Activated CD8-positive, alpha-beta T cell treated with anti-CD3 and anti-CD28 coated beads, Interleukin-2, amount 10 ng/mL, durations not matched to agents 7 days and 5 days (primary cell): ENCODE results near the gene DNAH11. TPM values are rescaled to one million over a fixed set of nuclear protein-coding genes. Genes with fewer than 3 reads are reported as not detected.

Experiments
- ATAC-seq: fragments of 150-1000 bp; cut with Tn5 transposase; one replicate; pipeline ENCODE4 v1.10.0; 2021; ENCODE audit warnings: moderate library complexity
- CTCF ChIA-PET: fragments of 350-600 bp; sonication (Branson Sonifier 250); formaldehyde crosslinking; loops from one replicate; lab custom pipeline; 2021; ENCODE audit warnings: antibody characterized with exemption; lab: Charles Lee
- POLR2A ChIA-PET: fragments of 350-600 bp; sonication (Branson Sonifier 250); formaldehyde crosslinking; loops from one replicate; lab custom pipeline; 2021; ENCODE audit warnings: antibody characterized with exemption; lab: Charles Lee
- DNase-seq: peaks from one replicate; pipeline ENCODE4 v3.0.0-alpha.2; 2020
- H3K27ac Mint-ChIP-seq: one replicate; pipeline ENCODE4 v1.8.0; 2021; ENCODE audit warnings: mild to moderate bottlenecking, mixed read lengths
- H3K27me3 Mint-ChIP-seq: one replicate; pipeline ENCODE4 v1.8.0; 2021; ENCODE audit warnings: low read depth, mixed read lengths
- H3K36me3 Mint-ChIP-seq: one replicate; pipeline ENCODE4 v1.8.0; 2021; ENCODE audit warnings: low read depth, mixed read lengths
- H3K4me1 Mint-ChIP-seq: one replicate; pipeline ENCODE4 v1.8.0; 2021; ENCODE audit warnings: low read depth, mixed read lengths
- H3K4me3 Mint-ChIP-seq: one replicate; pipeline ENCODE4 v1.8.0; 2021; ENCODE audit warnings: mild to moderate bottlenecking, mixed read lengths
- H3K9me3 Mint-ChIP-seq: one replicate; pipeline ENCODE4 v1.8.0; 2022; ENCODE audit warnings: mixed read lengths; ENCODE audit not compliant: insufficient read depth
- total RNA-seq, 2 experiments: library from RNA; stranded (reverse); gene quantifications; one replicate each; pipeline ENCODE4 v1.2.3, GENCODE V29; 2021

The DNAH11 gene
- total RNA-seq, 2 experiments from 2014 or later, result 0.91 to 2.3 TPM

DNA sequence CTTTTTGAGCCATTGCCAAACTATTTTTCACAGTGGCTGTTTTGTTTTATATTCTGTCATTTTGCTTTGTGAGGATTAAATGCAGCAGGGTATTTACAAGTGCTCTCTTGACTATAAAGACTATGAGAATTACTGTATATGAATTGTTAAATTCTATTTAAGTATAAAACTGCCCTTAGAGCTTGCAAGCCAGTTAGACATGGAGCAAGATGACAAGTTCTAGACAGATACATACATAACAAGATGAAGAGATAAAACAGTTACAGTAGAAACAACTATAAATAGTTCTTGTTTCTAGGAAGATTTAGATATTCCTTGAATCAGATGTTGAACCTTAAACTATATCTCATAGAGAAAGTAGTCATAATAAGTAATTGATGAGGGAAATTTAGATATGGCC, 60.6 kb downstream of the DNAH11 start:
- Mint-ChIP-seq H3K9me3 (no peaks in the 10 kb centered on the region), H3K27ac (no peak overlapping the region), H3K27me3 (no peaks in the 10 kb centered on the region), H3K4me3 (no peak overlapping the region), H3K4me1 (no peaks in the 10 kb centered on the region), H3K36me3 (no peaks in the 10 kb centered on the region)
- no peak for DNase-seq
- POLR2A ChIA-PET, result no interaction called here
- ATAC-seq, result no peak
- CTCF ChIA-PET, result no interaction called here

DNA sequence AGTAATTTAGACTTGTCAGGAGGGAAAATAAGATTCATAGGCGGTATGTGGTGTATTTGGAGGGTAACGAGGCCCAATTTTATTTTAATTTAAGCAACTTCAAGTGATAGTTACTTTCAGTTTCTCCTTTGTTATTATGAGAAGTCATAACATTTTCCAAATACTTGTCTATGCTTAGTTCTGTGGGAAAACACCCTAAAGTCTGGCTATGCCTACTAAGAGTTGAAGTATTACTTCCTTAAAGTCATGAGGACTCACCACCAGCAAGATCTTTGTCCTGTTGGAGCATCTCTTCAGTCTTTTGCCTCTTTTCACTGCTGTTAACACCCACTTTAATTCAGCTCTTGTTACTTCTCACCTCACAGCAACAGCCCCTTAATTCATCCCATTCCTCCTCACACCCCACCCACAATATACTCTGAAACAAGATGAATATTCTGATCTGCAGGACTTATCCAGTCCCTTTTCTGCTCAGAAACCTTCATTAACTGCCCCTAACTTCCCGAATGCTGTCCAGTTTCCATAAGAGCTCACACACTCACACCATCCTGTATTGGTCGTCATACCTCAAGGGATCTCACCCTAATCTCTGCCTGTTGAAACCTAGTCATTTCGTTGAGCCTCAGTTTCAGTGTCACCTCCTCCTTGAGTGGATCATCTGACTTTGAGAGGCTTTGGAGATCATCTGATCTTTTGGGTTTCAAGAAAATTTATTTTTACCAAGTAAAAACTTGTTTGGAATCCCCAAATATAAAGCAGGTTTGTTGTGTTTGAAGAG, 61.3 kb downstream of the DNAH11 start:
- ATAC-seq (no peak), DNase-seq (no peak)
- Mint-ChIP-seq H3K9me3 (no peaks in the 10 kb centered on the region), H3K4me3 (no peak overlapping the region), H3K27me3 (no peaks in the 10 kb centered on the region), H3K4me1 (no peaks in the 10 kb centered on the region), H3K27ac (no peak overlapping the region), H3K36me3 (no peaks in the 10 kb centered on the region)
- CTCF ChIA-PET, result no interaction called here
- POLR2A ChIA-PET, result no interaction called here

DNA sequence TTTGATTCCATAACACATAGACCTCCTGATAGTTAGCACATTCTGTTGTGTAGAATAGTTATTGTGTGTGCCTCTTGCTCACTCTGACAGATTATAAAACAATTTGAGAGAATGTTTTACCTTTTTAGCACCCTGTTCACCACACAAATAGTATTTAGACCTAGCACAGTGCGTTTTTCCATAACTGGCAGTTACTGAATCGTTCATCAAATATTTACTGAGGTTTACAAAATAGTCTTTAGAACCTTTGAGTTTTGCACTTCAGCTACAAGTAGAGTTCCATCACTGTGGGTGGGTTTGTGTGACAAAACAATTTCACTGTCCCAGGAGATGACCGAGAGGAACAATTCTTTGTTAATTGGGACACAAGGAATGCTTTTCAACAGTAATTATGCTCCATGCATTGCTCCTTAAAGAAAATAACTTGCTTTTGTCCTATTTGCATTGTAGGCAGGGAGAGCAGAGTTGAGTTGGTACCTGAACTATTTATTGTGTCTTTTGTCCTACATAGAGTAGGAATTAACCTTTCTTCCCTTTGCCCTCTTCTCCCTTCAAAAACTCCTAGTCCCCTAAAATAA, 62.3 kb downstream of the DNAH11 start:
- no peak overlapping the region for H3K4me3 Mint-ChIP-seq
- no peaks in the 10 kb centered on the region for H3K4me1 Mint-ChIP-seq
- H3K36me3 Mint-ChIP-seq, result no peaks in the 10 kb centered on the region
- ATAC-seq (no peak), DNase-seq (no peak)
- no peaks in the 10 kb centered on the region for H3K9me3 Mint-ChIP-seq
- no peak overlapping the region for H3K27ac Mint-ChIP-seq
- no peaks in the 10 kb centered on the region for H3K27me3 Mint-ChIP-seq
- ChIA-PET POLR2A (no interaction called here), CTCF (no interaction called here)

DNA sequence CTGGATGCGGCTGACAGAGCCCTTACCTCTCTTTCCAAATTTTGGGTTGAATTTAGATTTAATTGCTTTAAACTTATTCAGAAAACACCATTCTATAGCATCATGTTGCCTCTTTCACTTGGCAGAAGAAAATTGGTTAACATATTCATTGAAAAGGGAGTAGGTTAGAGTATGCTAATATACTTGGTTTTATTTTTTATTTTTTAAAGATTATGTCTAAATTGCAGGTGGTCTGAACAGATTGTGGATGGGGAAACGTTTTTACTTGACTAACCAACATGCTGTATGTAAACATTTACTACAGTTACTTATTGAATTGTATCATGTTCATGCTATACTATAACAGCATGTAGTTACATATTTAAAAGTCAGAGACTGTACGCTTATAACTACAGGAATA, 65.6 kb downstream of the DNAH11 start:
- CTCF ChIA-PET, result no interaction called here
- no peaks in the 10 kb centered on the region for H3K4me1 Mint-ChIP-seq

GRCh38 chr7:21611129-21611528, 68.3 kb downstream of the DNAH11 start:
- no peaks in the 10 kb centered on the region for H3K4me1 Mint-ChIP-seq
- no peaks in the 10 kb centered on the region for H3K9me3 Mint-ChIP-seq
- H3K27ac Mint-ChIP-seq, result no peak overlapping the region
- DNase-seq (no peak), ATAC-seq (no peak)
- no peaks in the 10 kb centered on the region for H3K36me3 Mint-ChIP-seq
- ChIA-PET POLR2A (no interaction called here), CTCF (no interaction called here)
- no peak overlapping the region for H3K4me3 Mint-ChIP-seq
- H3K27me3 Mint-ChIP-seq, result peaks cover 2% of the 10 kb centered on the region

More for the DNA sequence above, 65.6 kb downstream of the DNAH11 start:
- ATAC-seq (no peak), DNase-seq (no peak)
- Mint-ChIP-seq H3K36me3 (no peaks in the 10 kb centered on the region), H3K27ac (no peak overlapping the region), H3K27me3 (no peaks in the 10 kb centered on the region), H3K9me3 (no peaks in the 10 kb centered on the region), H3K4me3 (no peak overlapping the region)
- POLR2A ChIA-PET, result no interaction called here

DNA sequence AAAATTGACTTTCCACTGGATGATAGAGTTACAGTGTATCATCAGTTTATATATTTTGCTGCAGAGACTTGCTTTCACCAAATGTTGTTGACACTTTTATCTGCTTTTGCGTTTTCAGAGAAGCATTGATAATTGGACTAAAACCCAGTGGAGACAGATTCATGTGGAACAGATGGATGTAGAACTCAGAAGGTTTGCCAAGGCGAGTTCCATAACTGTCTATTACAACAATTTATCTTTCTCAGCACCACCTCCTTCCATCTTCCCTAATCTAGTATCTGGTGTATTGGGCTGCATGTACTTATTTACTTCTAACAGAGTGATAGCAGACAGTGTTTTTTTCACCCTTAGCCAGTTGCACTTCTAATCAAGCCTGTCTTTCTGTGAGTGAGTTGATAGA, 73.3 kb downstream of the DNAH11 start:
- H3K4me1 Mint-ChIP-seq, result no peaks in the 10 kb centered on the region
- no peak overlapping the region for H3K27ac Mint-ChIP-seq
- ChIA-PET POLR2A (no interaction called here), CTCF (no interaction called here)
- ATAC-seq (no peak), DNase-seq (no peak)
- no peaks in the 10 kb centered on the region for H3K36me3 Mint-ChIP-seq
- H3K4me3 Mint-ChIP-seq, result no peak overlapping the region
- H3K27me3 Mint-ChIP-seq, result peaks cover 5% of the 10 kb centered on the region
- no peaks in the 10 kb centered on the region for H3K9me3 Mint-ChIP-seq

DNA sequence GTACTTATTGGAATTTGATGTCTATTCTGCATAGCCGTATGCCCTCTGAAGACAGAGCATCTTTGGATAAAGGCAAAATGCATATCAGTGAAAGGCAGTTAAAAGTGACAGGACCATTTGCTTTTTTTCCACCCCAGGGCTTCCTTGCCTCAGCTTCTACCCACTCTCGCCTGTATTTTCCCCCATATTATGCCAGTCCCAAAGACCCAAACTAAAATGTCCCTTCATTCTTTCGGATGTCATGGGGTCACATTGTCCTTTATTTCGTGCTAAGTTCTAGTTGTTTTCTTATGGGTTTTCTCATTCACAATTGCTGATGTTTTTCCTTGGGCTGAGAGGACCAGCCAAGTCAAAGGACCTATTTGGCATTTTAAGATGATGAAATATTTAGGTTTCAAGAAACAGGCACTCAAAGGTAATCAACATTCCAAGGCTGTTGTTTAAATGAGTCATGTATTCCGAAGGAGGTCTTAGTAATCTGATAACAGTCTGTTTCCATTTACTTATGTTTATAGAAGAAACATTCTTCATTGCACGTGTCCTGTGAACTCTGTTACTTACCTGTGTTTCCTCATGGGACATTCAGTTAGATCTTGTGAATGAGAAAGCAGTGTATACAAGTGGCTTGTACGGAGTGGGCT, 74.1 kb downstream of the DNAH11 start:
- Mint-ChIP-seq H3K36me3 (no peaks in the 10 kb centered on the region), H3K27me3 (peaks cover 5% of the 10 kb centered on the region), H3K27ac (no peak overlapping the region), H3K4me3 (no peak overlapping the region), H3K9me3 (no peaks in the 10 kb centered on the region), H3K4me1 (no peaks in the 10 kb centered on the region)
- ChIA-PET CTCF (no interaction called here), POLR2A (no interaction called here)
- ATAC-seq, result no peak
- DNase-seq, result no peak

DNA sequence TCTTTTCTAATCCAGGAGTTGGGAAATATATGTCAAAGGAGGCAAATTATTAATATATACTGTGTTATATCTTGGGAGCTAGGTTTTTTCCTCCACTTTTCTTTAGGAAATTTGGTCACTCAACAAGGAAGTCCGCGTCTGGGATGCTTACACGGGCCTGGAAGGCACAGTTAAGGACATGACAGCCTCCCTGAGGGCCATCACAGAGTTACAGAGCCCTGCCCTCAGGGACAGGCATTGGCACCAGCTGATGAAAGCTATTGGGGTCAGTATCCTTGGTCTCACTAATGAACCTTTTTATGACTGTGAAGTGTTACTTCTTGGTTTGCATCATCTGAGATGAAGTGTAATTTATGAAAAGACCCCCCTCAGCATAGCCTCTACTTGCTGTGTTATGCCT, 74.7 kb downstream of the DNAH11 start:
- H3K4me3 Mint-ChIP-seq, result no peak overlapping the region
- POLR2A ChIA-PET, result no interaction called here
- no peak for DNase-seq
- H3K27me3 Mint-ChIP-seq, result peaks cover 5% of the 10 kb centered on the region
- ATAC-seq, result no peak
- no peaks in the 10 kb centered on the region for H3K4me1 Mint-ChIP-seq
- no peaks in the 10 kb centered on the region for H3K9me3 Mint-ChIP-seq
- no peak overlapping the region for H3K27ac Mint-ChIP-seq
- no peaks in the 10 kb centered on the region for H3K36me3 Mint-ChIP-seq
- CTCF ChIA-PET, result no interaction called here

DNA sequence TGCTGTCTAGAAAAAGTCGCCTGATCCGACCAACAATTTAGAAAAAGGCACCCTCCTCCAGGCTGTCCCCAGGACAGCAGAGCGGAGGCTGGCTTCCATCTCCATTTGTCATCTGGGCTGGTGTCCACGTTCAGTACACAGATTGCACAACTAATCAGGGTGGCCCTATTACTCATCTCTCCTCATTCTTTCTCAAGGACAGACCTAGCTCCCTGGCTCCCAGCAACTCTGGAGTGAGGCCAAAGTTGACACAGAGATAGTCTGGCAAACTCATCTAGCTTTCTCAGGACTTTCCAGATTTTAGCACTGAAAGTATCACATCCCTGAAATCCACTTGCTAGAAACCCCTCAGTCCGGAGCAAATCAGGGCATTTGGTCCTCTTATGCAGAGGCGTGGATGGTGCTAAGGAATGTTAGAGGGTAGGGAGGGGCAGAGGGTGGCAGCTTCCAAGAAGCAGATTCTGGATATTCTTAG, 75.1 kb downstream of the DNAH11 start:
- ChIA-PET CTCF (no interaction called here), POLR2A (no interaction called here)
- Mint-ChIP-seq H3K4me1 (no peaks in the 10 kb centered on the region), H3K27me3 (peaks cover 5% of the 10 kb centered on the region), H3K9me3 (no peaks in the 10 kb centered on the region), H3K36me3 (no peaks in the 10 kb centered on the region), H3K4me3 (no peak overlapping the region), H3K27ac (no peak overlapping the region)
- ATAC-seq (no peak), DNase-seq (no peak)

DNA sequence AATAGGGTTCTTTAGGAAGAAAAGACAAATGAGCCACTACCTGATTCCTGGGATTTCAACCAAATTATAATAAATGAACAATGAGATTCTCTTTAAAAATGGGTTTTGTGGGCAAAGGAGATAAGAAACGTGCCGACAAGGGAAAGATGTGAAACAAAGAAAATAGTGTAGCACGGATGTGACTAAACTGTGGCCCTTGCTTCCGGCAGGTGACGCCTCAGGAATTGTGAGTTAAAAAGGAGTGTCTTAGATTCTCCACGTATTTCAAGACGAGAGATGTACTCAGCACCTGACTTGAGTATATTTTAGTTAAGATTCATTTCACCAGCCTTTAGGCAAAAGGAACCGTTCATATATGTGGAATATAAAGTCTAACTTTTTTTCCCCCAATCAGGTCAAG, 75.9 kb downstream of the DNAH11 start:
- H3K36me3 Mint-ChIP-seq, result no peaks in the 10 kb centered on the region
- no peak overlapping the region for H3K4me3 Mint-ChIP-seq

DNA sequence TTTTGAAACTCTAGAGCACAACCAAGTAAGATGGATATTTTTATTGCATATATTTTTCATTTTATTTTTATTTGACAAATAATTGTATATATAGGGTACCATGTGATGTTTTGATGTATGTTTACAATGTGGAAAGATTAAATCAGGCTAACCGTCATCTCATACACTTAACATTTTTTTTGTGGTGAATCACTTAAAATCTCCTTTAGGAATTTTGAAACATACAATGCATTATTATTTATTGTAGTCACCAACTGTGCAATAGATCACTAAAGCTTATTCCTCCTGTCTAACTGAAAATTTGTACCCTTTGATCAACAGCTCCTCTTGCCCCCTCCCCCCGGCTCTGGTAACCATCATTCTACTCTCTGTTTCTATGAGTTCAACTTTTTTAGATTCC, 77.2 kb downstream of the DNAH11 start:
- H3K27me3 Mint-ChIP-seq, result peaks cover 3% of the 10 kb centered on the region
- ATAC-seq (no peak), DNase-seq (no peak)
- no peak overlapping the region for H3K4me3 Mint-ChIP-seq
- ChIA-PET CTCF (no interaction called here), POLR2A (no interaction called here)
- H3K36me3 Mint-ChIP-seq, result no peaks in the 10 kb centered on the region
- no peak overlapping the region for H3K27ac Mint-ChIP-seq
- no peaks in the 10 kb centered on the region for H3K9me3 Mint-ChIP-seq
- H3K4me1 Mint-ChIP-seq, result no peaks in the 10 kb centered on the region

More for the DNA sequence above, 75.9 kb downstream of the DNAH11 start:
- Mint-ChIP-seq H3K4me1 (no peaks in the 10 kb centered on the region), H3K27me3 (peaks cover 5% of the 10 kb centered on the region), H3K27ac (no peak overlapping the region), H3K9me3 (no peaks in the 10 kb centered on the region)
- POLR2A ChIA-PET, result no interaction called here
- ATAC-seq, result no peak
- DNase-seq, result no peak
- CTCF ChIA-PET, result no interaction called here

DNA sequence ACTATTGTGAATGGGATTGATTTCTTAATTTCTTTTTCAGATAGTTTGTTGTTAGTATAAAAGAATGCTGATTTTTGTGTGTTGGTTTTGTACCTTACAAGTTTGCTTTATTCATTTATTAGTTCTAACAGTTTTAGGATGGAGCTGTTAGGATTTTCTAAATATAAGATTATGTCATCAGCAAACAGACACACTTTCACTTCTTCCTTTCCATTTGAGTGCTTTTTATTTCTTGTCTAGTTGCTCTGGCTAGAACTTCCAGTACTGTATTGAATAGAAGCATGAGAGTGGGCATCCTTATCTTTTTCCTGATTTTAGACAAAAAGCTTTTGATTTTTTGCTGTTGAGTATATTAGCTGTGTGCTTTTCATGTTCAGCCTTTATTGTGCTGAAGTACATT, 81.5 kb downstream of the DNAH11 start:
- H3K4me3 Mint-ChIP-seq, result no peak overlapping the region
- no peaks in the 10 kb centered on the region for H3K36me3 Mint-ChIP-seq
- no peak overlapping the region for H3K27ac Mint-ChIP-seq
- H3K27me3 Mint-ChIP-seq, result peaks cover 2% of the 10 kb centered on the region
- DNase-seq (no peak), ATAC-seq (no peak)
- no peaks in the 10 kb centered on the region for H3K4me1 Mint-ChIP-seq
- POLR2A ChIA-PET, result no interaction called here
- H3K9me3 Mint-ChIP-seq, result no peaks in the 10 kb centered on the region
- CTCF ChIA-PET, result no interaction called here
